HL-60 (cell line): ENCODE data around the gene BTG1.

ENCODE experiments used
- GABPA ChIP-seq: IDR thresholded peaks from 2 replicates; pipeline ENCODE4 v1.6.1; 2012; ENCODE audit warnings: low read depth
- POLR2AphosphoS5 ChIP-seq: IDR thresholded peaks from 2 replicates; pipeline ENCODE4 v1.6.1; 2012; ENCODE audit warnings: low read depth
- TF ChIP-seq, protein P1 (sequence below): IDR thresholded peaks from one replicate; pipeline ENCODE4 v1.5.1; 2011; ENCODE audit warnings: low read length, control low read depth, inconsistent platforms; ENCODE audit not compliant: insufficient read depth

DNA sequence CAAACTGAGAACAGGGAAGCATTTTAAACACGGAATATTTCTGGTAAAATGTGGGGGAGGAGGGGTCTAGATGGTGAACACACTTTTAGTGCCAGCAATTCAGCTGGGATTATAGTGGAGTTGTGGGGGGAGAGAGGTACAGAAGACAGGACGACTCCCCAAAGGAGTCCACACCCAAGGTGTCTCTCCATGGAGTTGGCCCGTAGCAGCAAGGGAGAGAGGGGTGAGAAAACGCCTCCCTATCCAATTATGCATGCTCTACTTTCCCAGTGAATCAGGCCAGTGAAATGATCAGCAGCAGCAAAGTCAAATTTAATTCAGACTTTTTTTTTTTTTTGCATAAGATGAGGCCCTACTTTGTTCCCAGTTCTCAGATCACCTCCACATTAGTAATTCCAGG lies 38.6 kb downstream of the BTG1 start:
- TF ChIP-seq, protein P1, sequence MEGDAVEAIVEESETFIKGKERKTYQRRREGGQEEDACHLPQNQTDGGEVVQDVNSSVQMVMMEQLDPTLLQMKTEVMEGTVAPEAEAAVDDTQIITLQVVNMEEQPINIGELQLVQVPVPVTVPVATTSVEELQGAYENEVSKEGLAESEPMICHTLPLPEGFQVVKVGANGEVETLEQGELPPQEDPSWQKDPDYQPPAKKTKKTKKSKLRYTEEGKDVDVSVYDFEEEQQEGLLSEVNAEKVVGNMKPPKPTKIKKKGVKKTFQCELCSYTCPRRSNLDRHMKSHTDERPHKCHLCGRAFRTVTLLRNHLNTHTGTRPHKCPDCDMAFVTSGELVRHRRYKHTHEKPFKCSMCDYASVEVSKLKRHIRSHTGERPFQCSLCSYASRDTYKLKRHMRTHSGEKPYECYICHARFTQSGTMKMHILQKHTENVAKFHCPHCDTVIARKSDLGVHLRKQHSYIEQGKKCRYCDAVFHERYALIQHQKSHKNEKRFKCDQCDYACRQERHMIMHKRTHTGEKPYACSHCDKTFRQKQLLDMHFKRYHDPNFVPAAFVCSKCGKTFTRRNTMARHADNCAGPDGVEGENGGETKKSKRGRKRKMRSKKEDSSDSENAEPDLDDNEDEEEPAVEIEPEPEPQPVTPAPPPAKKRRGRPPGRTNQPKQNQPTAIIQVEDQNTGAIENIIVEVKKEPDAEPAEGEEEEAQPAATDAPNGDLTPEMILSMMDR, result no peak
- TF ChIP-seq GABPA (no peak), POLR2AphosphoS5 (no peak)
